OCI-LY3 (cell line): ENCODE data around the gene RCCD1.

Experiments
- EZH2phosphoT487 ChIP-seq: fragments of 200-600 bp; shearing (Covaris generic); IDR thresholded peaks from 2 replicates; pipeline ENCODE4 v1.6.1; 2018; ENCODE audit warnings: antibody characterized with exemption, mixed run types, low read depth
- TF ChIP-seq, protein P1 (sequence below): fragments of 200-600, 300-600 bp; sonication (generic); IDR thresholded peaks from 2 replicates; pipeline ENCODE4 v1.5.1; 2014; ENCODE audit warnings: antibody characterized with exemption, low read length, low read depth

DNA sequence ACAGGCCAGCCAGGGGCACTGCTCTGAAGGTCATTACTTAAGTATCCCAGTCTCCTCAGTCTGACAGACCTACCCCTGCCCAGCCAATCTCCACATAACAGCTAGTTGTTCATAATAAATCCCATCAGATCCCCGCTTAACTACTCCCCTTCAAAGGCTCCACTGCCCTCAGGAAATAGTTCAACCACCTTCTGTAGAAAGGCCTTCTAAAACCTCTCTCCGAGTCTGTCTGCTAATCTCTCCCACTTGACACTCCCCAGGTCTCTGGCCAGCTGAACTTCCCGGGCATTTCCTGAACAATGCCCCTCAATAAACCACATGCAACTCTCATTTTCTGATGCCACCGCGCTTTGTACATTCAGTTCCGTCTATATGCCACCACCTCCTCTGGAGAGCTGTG, 33.6 kb downstream of the RCCD1 start:
- TF ChIP-seq, protein P1, sequence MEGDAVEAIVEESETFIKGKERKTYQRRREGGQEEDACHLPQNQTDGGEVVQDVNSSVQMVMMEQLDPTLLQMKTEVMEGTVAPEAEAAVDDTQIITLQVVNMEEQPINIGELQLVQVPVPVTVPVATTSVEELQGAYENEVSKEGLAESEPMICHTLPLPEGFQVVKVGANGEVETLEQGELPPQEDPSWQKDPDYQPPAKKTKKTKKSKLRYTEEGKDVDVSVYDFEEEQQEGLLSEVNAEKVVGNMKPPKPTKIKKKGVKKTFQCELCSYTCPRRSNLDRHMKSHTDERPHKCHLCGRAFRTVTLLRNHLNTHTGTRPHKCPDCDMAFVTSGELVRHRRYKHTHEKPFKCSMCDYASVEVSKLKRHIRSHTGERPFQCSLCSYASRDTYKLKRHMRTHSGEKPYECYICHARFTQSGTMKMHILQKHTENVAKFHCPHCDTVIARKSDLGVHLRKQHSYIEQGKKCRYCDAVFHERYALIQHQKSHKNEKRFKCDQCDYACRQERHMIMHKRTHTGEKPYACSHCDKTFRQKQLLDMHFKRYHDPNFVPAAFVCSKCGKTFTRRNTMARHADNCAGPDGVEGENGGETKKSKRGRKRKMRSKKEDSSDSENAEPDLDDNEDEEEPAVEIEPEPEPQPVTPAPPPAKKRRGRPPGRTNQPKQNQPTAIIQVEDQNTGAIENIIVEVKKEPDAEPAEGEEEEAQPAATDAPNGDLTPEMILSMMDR = no peak
- TF ChIP-seq EZH2phosphoT487 = no peak
